HG03571 (cell line): ENCODE data around the gene GSTA2.
"Not testable (repeated sequence)": the region's sequence is repeated elsewhere in the genome, so short reads cannot be mapped to it uniquely, and the experiment has no call there.

Experiments used
- ATAC-seq: cut with Tn5 transposase; IDR thresholded peaks from one replicate; pipeline ENCODE4 v1.9.1; 2021; ENCODE audit not compliant: unreplicated experiment

GSTA2 gene

GRCh38 chr6:52763322-52763916 lies at the start of gene GSTA2:
TSS of gene GSTA2 (minus strand) at chr6:52763475. CDS start at chr6:52757947, 5,528 bp downstream.
- not testable (repeated sequence) for ATAC-seq

GRCh38 chr6:52809777-52810176 lies 46.5 kb upstream of the GSTA2 start:
- ATAC-seq, result not testable (repeated sequence)

GRCh38 chr6:52808660-52809059 lies 45.4 kb upstream of the GSTA2 start:
- ATAC-seq, result no peak

- not testable (repeated sequence) for ATAC-seq
Measured at GRCh38 chr6:52803668-52804255, 40.5 kb upstream of the GSTA2 start, which contains the start of gene GSTA1. TSS of gene GSTA1 (minus strand) at chr6:52803816. CDS start at chr6:52799267, 4,549 bp downstream.

GRCh38 chr6:52802806-52803205 lies 39.5 kb upstream of the GSTA2 start:
- ATAC-seq, result no peak

- ATAC-seq, result no peak
Measured at GRCh38 chr6:52801188-52801841, 38.0 kb upstream of the GSTA2 start.

- not testable (repeated sequence) for ATAC-seq
Measured at GRCh38 chr6:52799272-52799671, 36.0 kb upstream of the GSTA2 start.

GRCh38 chr6:52794366-52794765 lies 31.1 kb upstream of the GSTA2 start:
- not testable (repeated sequence) for ATAC-seq

GRCh38 chr6:52790861-52791260 lies 27.6 kb upstream of the GSTA2 start:
- no peak for ATAC-seq

GRCh38 chr6:52789658-52790057 lies 26.4 kb upstream of the GSTA2 start:
- ATAC-seq, result not testable (repeated sequence)

- ATAC-seq, result no peak
Measured at GRCh38 chr6:52788478-52788877, 25.2 kb upstream of the GSTA2 start.

GRCh38 chr6:52787917-52788316 lies 24.6 kb upstream of the GSTA2 start:
- no peak for ATAC-seq

- no peak for ATAC-seq
Measured at GRCh38 chr6:52786249-52786956, 23.1 kb upstream of the GSTA2 start.

GRCh38 chr6:52782696-52783274 lies 19.5 kb upstream of the GSTA2 start:
- ATAC-seq, result not testable (repeated sequence)

- ATAC-seq, result not testable (repeated sequence)
Measured at GRCh38 chr6:52782209-52782608, 18.9 kb upstream of the GSTA2 start.

GRCh38 chr6:52779237-52779636 lies 16.0 kb upstream of the GSTA2 start:
- no peak for ATAC-seq

- ATAC-seq, result not testable (repeated sequence)
Measured at GRCh38 chr6:52776711-52777351, 13.6 kb upstream of the GSTA2 start.

- ATAC-seq, result not testable (repeated sequence)
Measured at GRCh38 chr6:52769399-52769798, 6.1 kb upstream of the GSTA2 start.

GRCh38 chr6:52767658-52768057 lies 4.4 kb upstream of the GSTA2 start:
- not testable (repeated sequence) for ATAC-seq

GRCh38 chr6:52761673-52762491 lies 1.4 kb downstream of the GSTA2 start:
- ATAC-seq, result not testable (repeated sequence)
